Measurements from ENCODE around the gene LAMC1. TPM values are rescaled to one million over a fixed set of nuclear protein-coding genes. Genes with fewer than 3 reads are reported as not detected.

Gene LAMC1
- total and polyA plus RNA-seq, 10 of the 15 experiments (the other 5 are each of a cell fraction or from before 2014, with no cell fraction given), result 4.6 to 51.4 (median 25.6) TPM

- TF ChIP-seq, protein P1, sequence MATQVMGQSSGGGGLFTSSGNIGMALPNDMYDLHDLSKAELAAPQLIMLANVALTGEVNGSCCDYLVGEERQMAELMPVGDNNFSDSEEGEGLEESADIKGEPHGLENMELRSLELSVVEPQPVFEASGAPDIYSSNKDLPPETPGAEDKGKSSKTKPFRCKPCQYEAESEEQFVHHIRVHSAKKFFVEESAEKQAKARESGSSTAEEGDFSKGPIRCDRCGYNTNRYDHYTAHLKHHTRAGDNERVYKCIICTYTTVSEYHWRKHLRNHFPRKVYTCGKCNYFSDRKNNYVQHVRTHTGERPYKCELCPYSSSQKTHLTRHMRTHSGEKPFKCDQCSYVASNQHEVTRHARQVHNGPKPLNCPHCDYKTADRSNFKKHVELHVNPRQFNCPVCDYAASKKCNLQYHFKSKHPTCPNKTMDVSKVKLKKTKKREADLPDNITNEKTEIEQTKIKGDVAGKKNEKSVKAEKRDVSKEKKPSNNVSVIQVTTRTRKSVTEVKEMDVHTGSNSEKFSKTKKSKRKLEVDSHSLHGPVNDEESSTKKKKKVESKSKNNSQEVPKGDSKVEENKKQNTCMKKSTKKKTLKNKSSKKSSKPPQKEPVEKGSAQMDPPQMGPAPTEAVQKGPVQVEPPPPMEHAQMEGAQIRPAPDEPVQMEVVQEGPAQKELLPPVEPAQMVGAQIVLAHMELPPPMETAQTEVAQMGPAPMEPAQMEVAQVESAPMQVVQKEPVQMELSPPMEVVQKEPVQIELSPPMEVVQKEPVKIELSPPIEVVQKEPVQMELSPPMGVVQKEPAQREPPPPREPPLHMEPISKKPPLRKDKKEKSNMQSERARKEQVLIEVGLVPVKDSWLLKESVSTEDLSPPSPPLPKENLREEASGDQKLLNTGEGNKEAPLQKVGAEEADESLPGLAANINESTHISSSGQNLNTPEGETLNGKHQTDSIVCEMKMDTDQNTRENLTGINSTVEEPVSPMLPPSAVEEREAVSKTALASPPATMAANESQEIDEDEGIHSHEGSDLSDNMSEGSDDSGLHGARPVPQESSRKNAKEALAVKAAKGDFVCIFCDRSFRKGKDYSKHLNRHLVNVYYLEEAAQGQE (IDR thresholded peaks at IDR 0.05; ENCODE audit: low read depth, low read length), result no peak
- TF ChIP-seq PAX8 (IDR thresholded peaks at IDR 0.05) (no peak), BMI1 (IDR thresholded peaks at IDR 0.05; ENCODE audit: borderline replicate concordance) (no peak), ASH2L (IDR thresholded peaks at IDR 0.05; ENCODE audit: borderline replicate concordance, low read depth) (no peak), TARDBP (IDR thresholded peaks at IDR 0.05; ENCODE audit: borderline replicate concordance) (no peak), JUNB (IDR thresholded peaks at IDR 0.05) (no peak), MXI1 (IDR thresholded peaks at IDR 0.05; ENCODE audit: low read depth, low read length) (no peak), BRCA1 (IDR thresholded peaks at IDR 0.05; ENCODE audit: low read depth, low read length) (no peak), CREM (IDR thresholded peaks at IDR 0.05; ENCODE audit: low read depth) (no peak), E4F1 (IDR thresholded peaks at IDR 0.05; ENCODE audit: borderline replicate concordance, partially characterized antibody) (no peak)
- TF ChIP-seq, protein P2, sequence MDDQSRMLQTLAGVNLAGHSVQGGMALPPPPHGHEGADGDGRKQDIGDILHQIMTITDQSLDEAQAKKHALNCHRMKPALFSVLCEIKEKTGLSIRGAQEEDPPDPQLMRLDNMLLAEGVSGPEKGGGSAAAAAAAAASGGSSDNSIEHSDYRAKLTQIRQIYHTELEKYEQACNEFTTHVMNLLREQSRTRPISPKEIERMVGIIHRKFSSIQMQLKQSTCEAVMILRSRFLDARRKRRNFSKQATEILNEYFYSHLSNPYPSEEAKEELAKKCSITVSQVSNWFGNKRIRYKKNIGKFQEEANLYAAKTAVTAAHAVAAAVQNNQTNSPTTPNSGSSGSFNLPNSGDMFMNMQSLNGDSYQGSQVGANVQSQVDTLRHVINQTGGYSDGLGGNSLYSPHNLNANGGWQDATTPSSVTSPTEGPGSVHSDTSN (IDR thresholded peaks at IDR 0.05; ENCODE audit: insufficient replicate concordance, low read depth, low read length), result no peak
- TF ChIP-seq, protein P3, sequence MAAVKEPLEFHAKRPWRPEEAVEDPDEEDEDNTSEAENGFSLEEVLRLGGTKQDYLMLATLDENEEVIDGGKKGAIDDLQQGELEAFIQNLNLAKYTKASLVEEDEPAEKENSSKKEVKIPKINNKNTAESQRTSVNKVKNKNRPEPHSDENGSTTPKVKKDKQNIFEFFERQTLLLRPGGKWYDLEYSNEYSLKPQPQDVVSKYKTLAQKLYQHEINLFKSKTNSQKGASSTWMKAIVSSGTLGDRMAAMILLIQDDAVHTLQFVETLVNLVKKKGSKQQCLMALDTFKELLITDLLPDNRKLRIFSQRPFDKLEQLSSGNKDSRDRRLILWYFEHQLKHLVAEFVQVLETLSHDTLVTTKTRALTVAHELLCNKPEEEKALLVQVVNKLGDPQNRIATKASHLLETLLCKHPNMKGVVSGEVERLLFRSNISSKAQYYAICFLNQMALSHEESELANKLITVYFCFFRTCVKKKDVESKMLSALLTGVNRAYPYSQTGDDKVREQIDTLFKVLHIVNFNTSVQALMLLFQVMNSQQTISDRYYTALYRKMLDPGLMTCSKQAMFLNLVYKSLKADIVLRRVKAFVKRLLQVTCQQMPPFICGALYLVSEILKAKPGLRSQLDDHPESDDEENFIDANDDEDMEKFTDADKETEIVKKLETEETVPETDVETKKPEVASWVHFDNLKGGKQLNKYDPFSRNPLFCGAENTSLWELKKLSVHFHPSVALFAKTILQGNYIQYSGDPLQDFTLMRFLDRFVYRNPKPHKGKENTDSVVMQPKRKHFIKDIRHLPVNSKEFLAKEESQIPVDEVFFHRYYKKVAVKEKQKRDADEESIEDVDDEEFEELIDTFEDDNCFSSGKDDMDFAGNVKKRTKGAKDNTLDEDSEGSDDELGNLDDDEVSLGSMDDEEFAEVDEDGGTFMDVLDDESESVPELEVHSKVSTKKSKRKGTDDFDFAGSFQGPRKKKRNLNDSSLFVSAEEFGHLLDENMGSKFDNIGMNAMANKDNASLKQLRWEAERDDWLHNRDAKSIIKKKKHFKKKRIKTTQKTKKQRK (IDR thresholded peaks at IDR 0.05; ENCODE audit: low read depth, low read length), result no peak
- TF ChIP-seq, protein P4, sequence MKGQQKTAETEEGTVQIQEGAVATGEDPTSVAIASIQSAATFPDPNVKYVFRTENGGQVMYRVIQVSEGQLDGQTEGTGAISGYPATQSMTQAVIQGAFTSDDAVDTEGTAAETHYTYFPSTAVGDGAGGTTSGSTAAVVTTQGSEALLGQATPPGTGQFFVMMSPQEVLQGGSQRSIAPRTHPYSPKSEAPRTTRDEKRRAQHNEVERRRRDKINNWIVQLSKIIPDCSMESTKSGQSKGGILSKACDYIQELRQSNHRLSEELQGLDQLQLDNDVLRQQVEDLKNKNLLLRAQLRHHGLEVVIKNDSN (IDR thresholded peaks at IDR 0.05; ENCODE audit: borderline replicate concordance, extremely low read length, insufficient read depth, low read depth, low read length), result no peak
Observed at GRCh38 chr1:183186841-183187240, 163.6 kb downstream of the LAMC1 start (continued).
